ENCODE data around the gene BNIP5. TPM values are rescaled to one million over a fixed set of nuclear protein-coding genes. Genes with fewer than 3 reads are reported as not detected.

Gene BNIP5
- total RNA-seq, 1 experiment from 2014 or later: not detected

- in situ Hi-C loops (cut with HindIII; ENCODE audit: low sequenced_read_pairs): no loop called here
- no peak for DNase-seq (ENCODE audit: low spot score)
Measured at GRCh38 chr6:36329798-36330291, 6.8 kb downstream of the BNIP5 start.

GRCh38 chr6:36328600-36328999 is 8.1 kb downstream of the BNIP5 start:
- no peak for DNase-seq (ENCODE audit: low spot score)
- in situ Hi-C loops (cut with HindIII; ENCODE audit: low sequenced_read_pairs): no loop called here

- in situ Hi-C loops (cut with HindIII; ENCODE audit: low sequenced_read_pairs): no loop called here
- DNase-seq (ENCODE audit: low spot score): no peak
Measured at GRCh38 chr6:36327919-36328236, 8.8 kb downstream of the BNIP5 start.

- no peak for DNase-seq (ENCODE audit: low spot score)
- in situ Hi-C loops (cut with HindIII; ENCODE audit: low sequenced_read_pairs): no loop called here
Measured at GRCh38 chr6:36327226-36327918, 9.3 kb downstream of the BNIP5 start.

- no peak for DNase-seq (ENCODE audit: low spot score)
- in situ Hi-C loops (cut with HindIII; ENCODE audit: low sequenced_read_pairs): no loop called here
Measured at GRCh38 chr6:36326356-36326995, 10.2 kb downstream of the BNIP5 start.

GRCh38 chr6:36324715-36325114 is 12.0 kb downstream of the BNIP5 start:
- in situ Hi-C loops (cut with HindIII; ENCODE audit: low sequenced_read_pairs): no loop called here
- DNase-seq (ENCODE audit: low spot score): no peak

- no peak for DNase-seq (ENCODE audit: low spot score)
- in situ Hi-C loops (cut with HindIII; ENCODE audit: low sequenced_read_pairs): no loop called here
Measured at GRCh38 chr6:36324191-36324590, 12.5 kb downstream of the BNIP5 start.

GRCh38 chr6:36323062-36323461 is 13.6 kb downstream of the BNIP5 start:
- peak; percentile 43 for DNase-seq (ENCODE audit: low spot score)

GRCh38 chr6:36322591-36322990 is 14.1 kb downstream of the BNIP5 start:
- in situ Hi-C loops (cut with HindIII; ENCODE audit: low sequenced_read_pairs): no loop called here

More at GRCh38 chr6:36323062-36323461, 13.6 kb downstream of the BNIP5 start:
- in situ Hi-C loops (cut with HindIII; ENCODE audit: low sequenced_read_pairs): no loop called here

GRCh38 chr6:36320475-36320874 is 16.2 kb downstream of the BNIP5 start:
- no peak for DNase-seq (ENCODE audit: low spot score)
- in situ Hi-C loops (cut with HindIII; ENCODE audit: low sequenced_read_pairs): no loop called here

More at GRCh38 chr6:36322591-36322990, 14.1 kb downstream of the BNIP5 start:
- no peak for DNase-seq (ENCODE audit: low spot score)

- in situ Hi-C loops (cut with HindIII; ENCODE audit: low sequenced_read_pairs): no loop called here
- DNase-seq (ENCODE audit: low spot score): no peak
Measured at GRCh38 chr6:36319821-36320220, 16.9 kb downstream of the BNIP5 start.

GRCh38 chr6:36319436-36319762 is 17.3 kb downstream of the BNIP5 start:
- DNase-seq (ENCODE audit: low spot score): no peak
- in situ Hi-C loops (cut with HindIII; ENCODE audit: low sequenced_read_pairs): no loop called here

- DNase-seq (ENCODE audit: low spot score): no peak
- in situ Hi-C loops (cut with HindIII; ENCODE audit: low sequenced_read_pairs): no loop called here
Measured at GRCh38 chr6:36318690-36319435, 17.8 kb downstream of the BNIP5 start.

- in situ Hi-C loops (cut with HindIII; ENCODE audit: low sequenced_read_pairs): no loop called here
- DNase-seq (ENCODE audit: low spot score): no peak
Measured at GRCh38 chr6:36317623-36318022, 19.1 kb downstream of the BNIP5 start.

GRCh38 chr6:36315921-36316320 is 20.8 kb downstream of the BNIP5 start:
- in situ Hi-C loops (cut with HindIII; ENCODE audit: low sequenced_read_pairs): no loop called here

GRCh38 chr6:36314221-36315014 is 22.3 kb downstream of the BNIP5 start:
- DNase-seq (ENCODE audit: low spot score): no peak
- in situ Hi-C loops (cut with HindIII; ENCODE audit: low sequenced_read_pairs): no loop called here

More at GRCh38 chr6:36315921-36316320, 20.8 kb downstream of the BNIP5 start:
- DNase-seq (ENCODE audit: low spot score): no peak

- DNase-seq (ENCODE audit: low spot score): no peak
- in situ Hi-C loops (cut with HindIII; ENCODE audit: low sequenced_read_pairs): no loop called here
Measured at GRCh38 chr6:36313649-36313936, 23.1 kb downstream of the BNIP5 start.

- DNase-seq (ENCODE audit: low spot score): no peak
- in situ Hi-C loops (cut with HindIII; ENCODE audit: low sequenced_read_pairs): no loop called here
Measured at GRCh38 chr6:36312854-36313648, 23.6 kb downstream of the BNIP5 start.

- no peak for DNase-seq (ENCODE audit: low spot score)
- in situ Hi-C loops (cut with HindIII; ENCODE audit: low sequenced_read_pairs): no loop called here
Measured at GRCh38 chr6:36309900-36310299, 26.8 kb downstream of the BNIP5 start.

Measured in G401 (cell line).